Esophagus squamous epithelium (tissue), 4 donors: ENCODE data around the gene OLFM2.
"Not testable (repeated sequence)": the region's sequence is repeated elsewhere in the genome, so short reads cannot be mapped to it uniquely, and the experiment has no call there.

ENCODE experiments used
- POLR2A ChIP-seq, 4 donors: fragments of 450-650 bp; IDR thresholded peaks; one replicate each; pipeline ENCODE4 v1.6.1; 2017; ENCODE audit warnings: antibody characterized with exemption in 4 of 4, mild to moderate bottlenecking in 4 of 4, moderate library complexity in 3 of 4
- TF ChIP-seq, protein P1 (sequence below), 6 experiments: fragments of 450-650 bp in 4 of 6; fragments of 200-600 bp in 2 of 6; sonication (generic) in 2 of 6; IDR thresholded peaks; one replicate each; pipeline ENCODE4 v1.5.1; 2016 to 2019; ENCODE audit warnings: antibody characterized with exemption in 6 of 6, mild to moderate bottlenecking in 4 of 6, moderate library complexity in 4 of 6

DNA sequence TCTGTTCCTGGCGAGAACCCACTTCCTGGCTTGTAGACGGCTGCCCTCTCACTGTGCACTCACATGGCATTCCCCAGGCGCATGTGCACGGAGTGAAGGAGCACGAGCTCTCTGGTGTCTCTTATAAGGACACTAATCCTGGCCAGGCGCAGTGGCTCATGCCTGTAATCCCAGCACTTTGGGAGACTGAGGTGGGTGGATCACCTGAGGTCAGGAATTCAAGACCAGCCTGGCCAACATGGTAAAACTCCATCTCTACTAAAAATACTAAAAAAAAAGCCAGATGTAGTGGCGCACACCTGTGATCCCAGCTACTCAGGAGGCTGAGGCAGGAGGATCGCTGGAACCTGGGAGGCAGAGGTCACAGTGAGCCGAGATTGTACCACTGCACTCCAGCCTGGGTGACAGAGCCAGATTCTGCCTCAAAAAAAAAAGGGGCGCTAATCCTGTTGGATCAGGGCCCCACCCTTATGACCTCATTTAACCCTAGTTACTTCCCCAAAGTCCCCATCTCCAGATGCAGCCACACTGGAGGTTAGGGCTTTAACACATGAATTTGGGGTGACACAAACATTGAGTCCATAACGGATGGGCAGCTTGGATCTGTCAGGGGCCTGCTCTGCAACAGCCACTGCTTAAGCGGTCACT is 92.6 kb downstream of the OLFM2 start:
- TF ChIP-seq, protein P1, sequence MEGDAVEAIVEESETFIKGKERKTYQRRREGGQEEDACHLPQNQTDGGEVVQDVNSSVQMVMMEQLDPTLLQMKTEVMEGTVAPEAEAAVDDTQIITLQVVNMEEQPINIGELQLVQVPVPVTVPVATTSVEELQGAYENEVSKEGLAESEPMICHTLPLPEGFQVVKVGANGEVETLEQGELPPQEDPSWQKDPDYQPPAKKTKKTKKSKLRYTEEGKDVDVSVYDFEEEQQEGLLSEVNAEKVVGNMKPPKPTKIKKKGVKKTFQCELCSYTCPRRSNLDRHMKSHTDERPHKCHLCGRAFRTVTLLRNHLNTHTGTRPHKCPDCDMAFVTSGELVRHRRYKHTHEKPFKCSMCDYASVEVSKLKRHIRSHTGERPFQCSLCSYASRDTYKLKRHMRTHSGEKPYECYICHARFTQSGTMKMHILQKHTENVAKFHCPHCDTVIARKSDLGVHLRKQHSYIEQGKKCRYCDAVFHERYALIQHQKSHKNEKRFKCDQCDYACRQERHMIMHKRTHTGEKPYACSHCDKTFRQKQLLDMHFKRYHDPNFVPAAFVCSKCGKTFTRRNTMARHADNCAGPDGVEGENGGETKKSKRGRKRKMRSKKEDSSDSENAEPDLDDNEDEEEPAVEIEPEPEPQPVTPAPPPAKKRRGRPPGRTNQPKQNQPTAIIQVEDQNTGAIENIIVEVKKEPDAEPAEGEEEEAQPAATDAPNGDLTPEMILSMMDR (IDR thresholded peaks at IDR 0.05): not testable (repeated sequence)
- TF ChIP-seq POLR2A (IDR thresholded peaks at IDR 0.05): not testable (repeated sequence)
